ENCODE results near the gene SLC26A2.

SLC26A2 gene

DNA sequence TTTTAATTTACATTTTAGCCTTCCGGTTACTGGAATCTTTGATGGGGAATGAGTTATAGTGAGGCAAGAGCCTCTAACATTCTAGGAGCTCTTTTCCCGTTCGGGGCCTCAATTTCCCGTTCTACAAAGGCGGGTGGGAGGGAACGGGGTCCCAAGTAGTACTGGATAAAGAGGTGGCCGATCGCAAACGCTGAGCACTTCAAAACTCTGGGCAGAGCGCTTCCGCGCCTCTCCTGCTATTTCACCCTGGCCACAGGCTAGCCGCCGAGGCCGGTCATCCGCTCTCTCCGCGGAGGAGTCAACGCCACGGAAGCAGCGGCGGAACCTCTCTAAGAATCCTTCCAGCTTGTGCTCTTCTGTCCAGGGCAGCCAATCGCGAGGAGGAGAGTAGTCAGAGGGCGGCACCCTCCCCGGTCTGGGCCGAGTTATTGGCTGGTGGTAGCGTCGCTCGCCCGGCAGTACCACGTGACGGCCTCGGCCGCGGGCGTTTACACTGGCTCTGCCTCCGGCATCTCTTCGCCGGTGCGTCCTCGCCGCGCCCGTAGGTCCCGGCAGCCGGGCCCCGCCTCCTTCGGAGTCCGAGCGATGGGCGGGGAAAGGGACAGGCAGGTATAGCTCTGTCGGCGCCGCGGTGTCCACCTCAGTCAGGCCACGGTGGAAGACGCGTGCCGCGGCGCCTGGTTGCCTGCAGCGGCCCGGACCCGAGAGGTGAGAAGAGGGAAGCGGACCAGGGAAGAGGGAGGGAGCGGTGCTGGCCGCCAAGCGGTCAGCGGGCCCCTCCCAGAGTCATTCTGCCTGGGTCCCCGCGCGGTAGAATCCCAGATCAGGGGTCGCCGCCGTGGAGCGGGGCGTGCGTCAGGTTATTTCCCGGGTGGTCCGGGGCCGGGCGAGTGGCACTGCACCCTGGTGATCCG, at the start of gene SLC26A2:
SLC26A2 (plus strand) TSS at position 487 of the 914 bp plus-strand sequence. CDS start 16,895 bp downstream, outside the sequence.
- DNase-seq (ENCODE audit: low read depth, low spot score) = peak; percentile 87
- TF ChIP-seq, protein P1, sequence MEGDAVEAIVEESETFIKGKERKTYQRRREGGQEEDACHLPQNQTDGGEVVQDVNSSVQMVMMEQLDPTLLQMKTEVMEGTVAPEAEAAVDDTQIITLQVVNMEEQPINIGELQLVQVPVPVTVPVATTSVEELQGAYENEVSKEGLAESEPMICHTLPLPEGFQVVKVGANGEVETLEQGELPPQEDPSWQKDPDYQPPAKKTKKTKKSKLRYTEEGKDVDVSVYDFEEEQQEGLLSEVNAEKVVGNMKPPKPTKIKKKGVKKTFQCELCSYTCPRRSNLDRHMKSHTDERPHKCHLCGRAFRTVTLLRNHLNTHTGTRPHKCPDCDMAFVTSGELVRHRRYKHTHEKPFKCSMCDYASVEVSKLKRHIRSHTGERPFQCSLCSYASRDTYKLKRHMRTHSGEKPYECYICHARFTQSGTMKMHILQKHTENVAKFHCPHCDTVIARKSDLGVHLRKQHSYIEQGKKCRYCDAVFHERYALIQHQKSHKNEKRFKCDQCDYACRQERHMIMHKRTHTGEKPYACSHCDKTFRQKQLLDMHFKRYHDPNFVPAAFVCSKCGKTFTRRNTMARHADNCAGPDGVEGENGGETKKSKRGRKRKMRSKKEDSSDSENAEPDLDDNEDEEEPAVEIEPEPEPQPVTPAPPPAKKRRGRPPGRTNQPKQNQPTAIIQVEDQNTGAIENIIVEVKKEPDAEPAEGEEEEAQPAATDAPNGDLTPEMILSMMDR (IDR thresholded peaks at IDR 0.05; ENCODE audit: insufficient read depth, low read length, missing control alignments) = no peak

DNA sequence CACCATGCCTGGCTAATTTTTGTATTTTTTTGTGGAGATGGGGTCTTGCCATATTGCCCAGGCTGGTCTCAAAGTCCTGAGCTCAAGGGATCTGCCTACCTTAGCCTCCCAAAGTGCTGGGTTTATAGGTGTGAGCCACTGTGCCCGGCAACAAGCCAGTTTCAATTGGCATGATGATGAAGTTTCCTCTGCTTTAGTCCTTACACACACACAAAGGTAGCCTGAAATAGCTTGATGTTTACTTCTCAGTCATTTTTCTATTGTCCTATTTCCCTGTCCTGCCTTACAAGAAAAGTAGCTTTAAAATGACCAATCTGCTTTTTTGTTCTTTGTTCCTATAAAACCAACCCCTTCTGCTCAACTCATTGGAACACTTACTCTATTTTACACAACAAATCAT, 49.5 kb upstream of the SLC26A2 start:
- TF ChIP-seq, protein P1 (IDR thresholded peaks at IDR 0.05; ENCODE audit: insufficient read depth, low read length, missing control alignments) = no peak
- H3K4me3 ChIP-seq (ENCODE audit: low read depth, low read length) = no peak overlapping the region
- ChIA-PET CTCF (interaction anchor here (1.0 kb wide), 1 partner anchor 77 kb away, joined by 3 read pairs; no protein-coding TSS in a partner anchor), POLR2A (no interaction called here)
- DNase-seq (ENCODE audit: low read depth, low spot score) = no peak

More for the DNA sequence above, at the start of gene SLC26A2:
- ChIA-PET POLR2A (interaction anchor here (0.6 to 1.9 kb wide), 8 partner anchors 8 to 108 kb away, joined by 3 to 7 read pairs (median 4); partner anchors contain the start of genes HMGXB3 and TIGD6), CTCF (interaction anchor here (0.9 to 14.3 kb wide), 23 partner anchors 9 to 324 kb away, joined by 3 to 429 read pairs (median 5); no protein-coding TSS in a partner anchor)
- peak within 1 kb of the TSS; percentile 78 for H3K4me3 ChIP-seq (ENCODE audit: low read depth, low read length)

DNA sequence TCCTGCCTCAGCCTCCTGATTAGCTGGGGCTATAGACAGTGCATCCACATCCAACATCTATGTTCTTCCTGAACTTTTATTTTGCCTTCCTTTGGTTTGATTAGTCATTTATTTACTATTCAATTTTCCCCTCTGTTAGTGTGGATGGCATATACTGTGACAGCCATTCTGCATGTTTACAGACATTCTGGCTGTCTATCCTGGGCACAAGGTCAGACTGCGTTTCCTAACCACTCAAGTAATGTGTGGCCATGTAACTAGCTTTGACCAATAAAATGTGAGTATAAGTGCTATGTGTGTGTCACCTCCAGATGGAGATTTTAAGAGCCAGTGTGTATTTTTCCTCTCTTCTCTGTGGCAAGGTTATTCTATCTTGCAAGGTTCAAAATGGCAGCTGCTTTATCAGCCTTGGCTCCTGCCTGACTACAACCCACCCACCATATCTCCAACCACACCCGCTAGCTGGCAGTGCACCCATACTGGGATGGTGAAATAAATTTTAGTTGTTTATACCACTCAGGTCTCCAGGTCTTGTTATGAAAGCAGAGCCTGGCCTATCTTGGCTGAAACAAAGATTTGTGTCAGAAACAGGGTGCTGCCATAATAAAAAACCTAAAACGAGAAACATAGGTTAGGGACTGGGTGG, 48.2 kb upstream of the SLC26A2 start:
- CTCF ChIA-PET = interaction anchor here (1.1 to 1.5 kb wide), 2 partner anchors 58 to 61 kb away, joined by 3 to 4 read pairs; no protein-coding TSS in a partner anchor
- no peak overlapping the region for H3K4me3 ChIP-seq (ENCODE audit: low read depth, low read length)
- no peak for DNase-seq (ENCODE audit: low read depth, low spot score)
- TF ChIP-seq, protein P1 (IDR thresholded peaks at IDR 0.05; ENCODE audit: insufficient read depth, low read length, missing control alignments) = no peak
- POLR2A ChIA-PET = no interaction called here

DNA sequence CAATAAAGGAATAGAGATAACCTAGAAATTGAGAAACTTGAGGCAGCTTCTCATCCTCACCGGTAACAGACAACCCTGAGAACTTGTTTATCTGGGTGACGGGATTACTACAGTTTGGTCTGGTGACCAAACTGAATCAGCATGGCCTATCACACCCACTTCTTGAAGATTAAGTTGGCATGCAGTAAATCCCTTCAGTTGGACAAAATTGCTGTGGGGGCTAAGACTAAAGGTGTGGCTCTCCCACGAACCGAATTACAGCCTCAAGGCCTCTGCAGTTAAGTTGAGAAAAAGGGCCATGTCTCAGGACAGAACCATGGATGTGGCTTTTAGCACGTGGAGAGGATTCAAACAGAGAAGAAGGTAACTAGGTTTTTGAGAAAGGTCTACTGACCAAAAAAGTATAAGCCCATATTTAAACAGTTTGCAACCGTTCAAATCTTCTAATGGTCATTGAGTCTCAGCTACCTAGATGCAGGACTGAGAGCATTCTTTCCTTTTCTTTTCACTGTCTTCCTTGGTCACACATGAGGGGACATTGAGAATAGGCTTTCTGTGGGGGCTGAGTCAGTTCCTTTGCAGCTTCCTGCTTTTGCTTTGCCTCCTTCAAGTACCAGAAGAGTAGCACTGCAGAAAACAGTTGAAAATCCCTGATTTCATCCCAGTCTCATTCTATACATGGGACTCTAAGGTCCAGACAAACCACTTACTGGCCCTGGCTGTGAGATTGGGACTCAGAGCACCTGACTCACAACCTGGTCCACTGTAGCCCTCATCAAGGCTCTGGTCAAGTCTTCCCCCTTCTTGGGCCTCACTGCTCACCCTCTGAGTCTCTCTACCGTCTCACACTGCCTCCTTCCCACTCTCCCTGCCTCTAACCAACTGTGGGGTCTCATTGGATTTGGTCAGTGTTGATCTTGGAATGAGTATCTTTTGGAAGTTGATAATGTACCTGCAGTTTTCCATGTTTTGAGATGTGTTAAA, 46.8 kb upstream of the SLC26A2 start:
- CTCF ChIA-PET = interaction anchor here (0.6 to 1.2 kb wide), 4 partner anchors 11 to 79 kb away, joined by 3 to 4 read pairs (median 3); no protein-coding TSS in a partner anchor
- POLR2A ChIA-PET = no interaction called here

DNA sequence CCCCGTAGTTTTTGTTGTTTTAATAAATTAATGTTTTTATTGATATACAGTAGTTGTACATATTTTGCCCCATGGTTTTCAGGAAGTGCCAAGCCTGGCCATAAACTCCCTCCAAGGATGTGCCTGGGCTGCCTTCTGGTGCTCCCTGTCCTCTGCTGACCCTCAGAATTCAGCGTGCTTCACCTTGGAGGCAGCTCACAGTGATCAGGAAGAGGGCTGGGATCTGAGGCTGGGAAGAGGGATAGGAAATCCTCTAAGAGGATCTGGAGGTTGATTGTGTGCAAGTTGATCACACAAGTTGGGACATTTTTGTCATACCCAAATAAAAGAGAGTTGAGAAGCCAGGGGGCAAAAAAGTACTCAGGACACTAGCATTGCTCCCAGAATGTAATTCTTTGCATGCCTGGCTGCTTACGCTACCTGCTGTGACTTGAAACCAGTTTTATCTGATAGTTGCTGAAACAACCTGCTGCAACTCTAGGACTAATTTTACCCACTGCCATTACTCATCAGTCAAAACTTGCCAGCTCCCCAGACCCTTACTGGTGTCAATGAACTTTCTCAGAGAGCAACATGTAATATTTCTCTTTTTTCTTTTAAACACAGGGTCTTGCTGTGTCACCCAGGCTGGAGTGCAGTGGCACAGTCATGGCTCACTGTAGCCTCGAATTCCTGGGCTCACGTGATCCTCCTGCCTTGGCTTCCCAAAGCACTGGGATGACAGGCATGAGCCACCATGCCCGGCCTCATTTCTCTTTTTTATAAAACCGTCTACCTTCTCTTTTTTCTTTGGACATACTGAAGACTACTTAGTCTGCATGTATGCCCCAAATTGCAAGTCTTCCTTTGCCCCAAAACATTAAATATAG, 44.9 kb upstream of the SLC26A2 start:
- TF ChIP-seq, protein P1 (IDR thresholded peaks at IDR 0.05; ENCODE audit: insufficient read depth, low read length, missing control alignments) = no peak
- DNase-seq (ENCODE audit: low read depth, low spot score) = no peak
- ChIA-PET POLR2A (no interaction called here), CTCF (no interaction called here)
- H3K4me3 ChIP-seq (ENCODE audit: low read depth, low read length) = no peak overlapping the region

More for the DNA sequence above, 46.8 kb upstream of the SLC26A2 start:
- no peak for DNase-seq (ENCODE audit: low read depth, low spot score)
- no peak overlapping the region for H3K4me3 ChIP-seq (ENCODE audit: low read depth, low read length)
- TF ChIP-seq, protein P1 (IDR thresholded peaks at IDR 0.05; ENCODE audit: insufficient read depth, low read length, missing control alignments) = no peak
